SK-N-MC (cell line): Measurements from ENCODE around the gene CCNJL.
"Not testable (repeated sequence)": the region's sequence is repeated elsewhere in the genome, so short reads cannot be mapped to it uniquely, and the experiment has no call there.

ENCODE experiments used
- EZH2 ChIP-seq: fragments of 200-600 bp; sonication (generic); IDR thresholded peaks from one replicate; pipeline ENCODE4 v1.6.1; 2017; ENCODE audit warnings: antibody characterized with exemption
- POLR2AphosphoS5 ChIP-seq: IDR thresholded peaks from 2 replicates; pipeline ENCODE4 v1.6.1; 2012; ENCODE audit warnings: mild to moderate bottlenecking, low read depth, low read length, borderline replicate concordance

DNA sequence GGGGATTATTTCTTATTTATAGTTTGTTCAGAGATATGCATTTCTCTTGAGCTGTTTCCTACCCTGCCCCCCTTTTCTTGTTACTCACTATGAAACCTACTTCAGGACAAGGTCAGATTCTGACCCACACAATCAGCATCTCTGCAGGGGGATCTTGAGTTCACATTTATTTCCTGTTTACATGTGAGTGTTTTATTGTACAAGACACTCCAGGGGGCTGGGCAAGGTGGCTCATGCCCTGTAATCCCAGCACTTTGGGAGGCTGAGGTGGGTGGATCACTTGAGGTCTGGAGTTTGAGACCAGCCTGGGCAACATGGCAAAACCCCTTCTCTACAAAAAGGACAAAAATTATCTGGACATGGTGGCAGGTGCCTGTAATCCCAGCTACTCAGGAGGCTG lies 28.1 kb upstream of the CCNJL start:
- TF ChIP-seq POLR2AphosphoS5, EZH2: not testable (repeated sequence)
